ENCODE data around the gene MS4A15.
"Not testable (repeated sequence)": the region's sequence is repeated elsewhere in the genome, so short reads cannot be mapped to it uniquely, and the experiment has no call there.

Gene MS4A15

DNA sequence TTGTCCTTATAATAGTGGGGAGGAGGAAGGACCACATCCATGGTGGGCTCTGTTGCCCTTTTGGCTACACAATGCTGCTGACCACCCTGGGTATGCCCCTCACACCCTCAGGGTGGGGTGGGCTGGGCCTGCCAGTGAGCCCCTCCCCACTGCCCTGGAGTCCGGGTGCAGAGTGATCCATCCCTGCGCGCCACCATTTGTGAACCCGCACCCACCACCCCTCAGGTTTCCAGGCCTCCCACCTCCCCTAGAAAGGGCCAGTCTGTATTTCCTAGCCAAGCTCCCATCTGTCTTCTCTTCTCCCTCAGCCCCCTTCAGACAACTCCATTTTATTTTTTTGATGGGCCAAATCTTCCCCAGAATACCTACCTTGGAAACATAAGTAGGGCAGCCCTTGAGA is 53.5 kb downstream of the MS4A15 start:
- DNase-seq = no peak

DNA sequence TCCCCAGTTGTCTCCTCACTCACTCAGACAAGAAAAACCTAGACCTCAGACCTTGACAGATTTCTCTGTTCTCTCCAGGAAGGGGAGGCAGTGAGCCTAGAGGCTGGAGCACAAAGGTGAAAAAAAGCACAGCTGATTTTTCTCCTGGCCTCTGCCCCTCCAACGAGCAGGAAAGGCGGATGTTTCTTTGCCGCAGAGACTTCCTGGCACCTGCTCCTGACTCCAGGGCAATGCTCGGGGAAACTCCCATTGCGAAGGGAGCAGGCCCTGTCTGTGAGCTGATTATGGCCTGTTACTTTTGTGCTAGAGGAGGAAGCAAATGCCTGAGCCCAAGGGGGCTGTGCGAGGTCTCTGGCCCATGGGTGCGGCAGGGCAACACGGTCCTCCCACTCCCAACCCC is 53.9 kb downstream of the MS4A15 start:
- DNase-seq = no peak

DNA sequence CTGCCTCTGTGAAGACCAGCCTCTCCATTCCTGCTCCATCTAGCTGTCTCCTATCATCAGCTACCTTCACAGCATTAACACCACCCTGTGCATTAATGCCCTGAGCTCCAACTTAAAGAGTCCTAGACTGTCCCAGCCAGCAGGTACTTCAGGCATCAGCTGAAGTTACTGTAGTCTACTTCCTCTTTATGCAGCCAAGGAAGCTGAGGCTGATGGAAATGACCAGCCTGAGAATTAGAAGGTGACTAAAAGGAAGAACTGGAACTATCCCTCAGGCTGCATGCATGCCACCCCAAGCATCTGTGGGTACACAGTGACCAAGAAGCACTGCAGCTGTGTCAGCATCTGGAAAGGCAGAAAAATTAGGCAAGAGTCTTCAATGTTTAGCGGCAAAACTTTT is 56.7 kb downstream of the MS4A15 start:
- DNase-seq = no peak

DNA sequence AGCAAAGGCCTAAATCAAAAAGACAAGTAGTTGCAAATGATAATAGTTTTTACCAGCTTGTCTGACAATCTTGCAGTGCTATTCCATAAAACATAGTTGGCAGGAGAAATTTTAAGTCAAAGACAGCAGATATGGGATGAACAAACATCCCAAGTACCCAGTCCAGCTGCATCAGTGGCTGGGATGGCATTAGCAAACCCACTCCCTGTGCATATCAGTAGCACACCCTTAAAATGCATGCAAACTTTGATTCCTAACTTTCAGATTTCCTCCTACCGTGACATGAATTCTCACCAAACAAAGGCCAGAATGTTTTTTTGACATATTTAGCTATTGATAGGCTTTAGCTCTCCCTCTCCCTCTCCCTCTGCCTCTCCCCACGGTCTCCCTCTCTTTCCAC is 57.4 kb downstream of the MS4A15 start:
- no peak for DNase-seq

DNA sequence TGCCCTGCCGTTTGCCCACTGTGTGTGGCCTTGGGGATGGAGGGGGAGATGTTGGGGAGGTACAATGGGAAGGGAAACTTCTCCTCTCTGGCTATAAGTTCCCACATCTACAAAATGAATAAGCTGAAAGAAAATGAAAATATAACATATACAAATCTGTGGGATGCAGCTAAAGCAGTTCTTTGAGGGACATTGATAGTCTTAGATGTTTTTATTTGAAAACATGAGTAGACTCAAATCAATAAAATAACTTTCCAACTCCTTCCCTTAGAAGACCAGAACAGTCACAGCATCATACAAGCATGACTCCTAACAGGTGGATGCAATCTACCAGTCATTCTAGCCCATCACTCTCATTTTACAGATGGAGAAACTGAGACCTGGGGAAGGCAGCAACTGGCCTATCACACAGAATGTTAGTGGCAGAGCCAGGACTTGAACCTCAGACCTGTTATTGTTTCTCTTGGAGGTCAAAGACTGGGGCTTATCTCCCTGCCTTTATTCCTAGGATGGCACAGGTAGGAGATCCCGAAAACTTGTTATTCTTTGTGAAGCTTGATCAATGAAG is 60.0 kb downstream of the MS4A15 start:
- DNase-seq = no peak

DNA sequence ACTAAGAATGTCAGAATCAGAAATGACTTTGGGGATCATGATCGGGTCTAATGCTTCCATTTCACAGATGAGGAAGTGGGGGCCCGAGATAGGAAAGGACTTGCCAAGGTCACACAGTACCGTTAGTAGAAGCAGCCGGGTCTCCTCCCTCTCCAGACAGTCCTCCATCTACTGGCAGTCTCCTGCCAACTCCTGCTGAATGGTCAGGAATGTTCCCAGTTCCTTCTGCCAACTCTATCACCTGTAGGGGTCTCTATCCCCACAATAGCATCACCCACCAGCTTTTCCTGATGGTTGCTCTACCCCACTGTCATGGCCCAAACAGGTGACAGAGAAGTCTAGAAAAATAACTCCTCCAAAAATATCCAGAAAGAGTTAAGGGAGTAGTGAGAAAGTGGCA is 61.4 kb downstream of the MS4A15 start:
- no peak for DNase-seq

DNA sequence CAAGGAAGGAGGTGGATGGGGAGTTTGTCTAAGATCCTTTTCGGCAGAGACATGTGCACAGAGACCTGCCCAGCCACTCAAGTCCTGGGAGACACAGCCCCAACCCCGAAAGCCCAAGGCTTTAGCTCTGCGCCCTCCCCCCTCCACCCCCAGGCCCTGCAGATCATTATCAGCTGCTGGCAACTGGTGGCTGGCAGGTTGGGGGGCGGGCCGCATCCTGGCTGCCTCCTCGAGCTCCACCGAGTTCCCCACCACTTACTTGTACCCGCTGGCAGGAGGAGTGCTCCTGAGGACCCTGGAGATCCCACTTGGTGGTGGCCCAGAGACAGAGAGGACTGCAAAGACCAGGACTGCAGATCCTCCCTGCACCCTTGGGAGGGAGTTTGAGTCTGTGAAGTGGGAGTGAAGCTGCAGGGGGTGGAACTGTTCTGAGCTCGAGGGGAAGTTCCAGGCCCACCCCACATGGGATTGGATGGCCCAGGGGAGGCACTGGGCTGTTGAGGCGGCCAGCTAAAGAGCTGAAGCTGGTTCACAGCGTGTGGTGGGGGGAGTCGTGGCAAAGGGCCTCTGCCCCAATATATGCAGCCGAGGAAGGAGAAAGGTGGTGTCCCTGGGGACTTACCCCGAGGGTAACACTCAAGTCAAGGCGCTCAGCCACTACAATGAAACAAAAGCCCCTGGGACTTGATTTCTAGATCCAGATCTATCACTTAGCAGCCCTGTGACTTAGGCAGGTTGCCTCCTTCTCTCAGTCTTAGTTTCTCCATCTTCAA is 65.3 kb downstream of the MS4A15 start:
- no peak for DNase-seq

DNA sequence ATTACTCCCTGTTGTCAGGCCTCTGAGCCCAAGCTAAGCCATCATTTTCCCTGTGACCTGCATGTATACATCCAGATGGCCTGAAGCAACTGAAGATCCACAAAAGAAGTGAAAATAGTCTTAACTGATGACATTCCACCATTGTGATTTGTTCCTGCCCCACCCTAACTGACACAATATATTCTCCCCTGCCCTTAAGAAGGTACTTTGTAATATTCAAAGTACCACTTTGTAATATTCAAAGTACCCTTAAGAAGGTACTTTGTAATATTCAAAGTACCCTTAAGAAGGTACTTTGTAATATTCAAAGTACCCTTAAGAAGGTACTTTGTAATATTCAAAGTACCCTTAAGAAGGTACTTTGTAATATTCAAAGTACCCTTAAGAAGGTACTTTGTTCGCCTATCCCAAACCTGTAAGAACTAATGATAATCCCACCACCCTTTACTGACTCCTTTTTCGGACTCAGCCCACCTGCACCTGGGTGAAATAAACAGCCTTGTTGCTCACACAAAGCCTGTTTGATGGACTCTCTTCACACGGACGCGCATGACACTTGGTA is 67.2 kb downstream of the MS4A15 start:
- not testable (repeated sequence) for DNase-seq

DNA sequence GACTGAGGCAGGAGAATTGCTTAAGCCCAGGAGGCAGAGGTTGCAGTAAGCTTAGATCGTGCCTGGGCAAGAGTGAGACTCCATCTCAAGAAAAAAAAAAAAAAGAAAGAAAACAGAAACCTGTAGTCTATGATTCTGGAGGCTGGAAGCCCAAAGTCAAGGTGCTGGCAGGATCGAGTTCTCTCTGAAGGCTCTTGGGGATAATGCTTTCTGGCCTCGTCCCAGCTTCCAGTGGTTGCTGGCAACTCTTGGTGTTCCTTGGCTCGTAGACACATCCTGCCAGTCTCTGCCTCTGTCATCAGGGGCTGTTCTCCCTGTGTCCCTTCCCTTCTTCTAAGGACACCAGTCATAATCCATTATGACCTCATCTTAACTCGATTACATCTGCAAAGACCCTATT is 68.5 kb downstream of the MS4A15 start:
- DNase-seq = no peak

DNA sequence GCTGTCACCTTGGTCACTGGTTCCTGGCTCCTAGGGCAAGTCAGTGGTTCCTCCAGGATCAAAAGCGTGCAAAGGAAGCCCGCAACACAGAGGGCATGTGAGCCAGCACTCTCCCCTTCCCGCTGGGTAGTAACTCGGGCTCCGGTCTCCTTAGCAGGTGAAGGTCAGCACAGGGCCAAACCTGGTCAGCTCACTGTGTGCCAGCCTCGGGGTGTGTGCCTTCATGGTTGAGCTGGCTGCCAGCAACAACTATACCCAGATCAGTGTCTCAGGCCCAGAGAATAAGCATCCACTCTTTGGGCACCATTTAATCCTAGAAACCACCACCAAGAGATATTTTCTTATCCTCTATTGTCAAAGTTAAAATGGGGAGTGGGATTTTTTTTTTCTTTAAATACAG is 69.1 kb downstream of the MS4A15 start:
- DNase-seq = no peak

Measured in NCI-H1417 (cell line).